HepG2 (cell line): ENCODE measurements around the gene CTSG. TPM values are rescaled to one million over a fixed set of nuclear protein-coding genes. Genes with fewer than 3 reads are reported as not detected.
"Not testable (repeated sequence)": the region's sequence is repeated elsewhere in the genome, so short reads cannot be mapped to it uniquely, and the experiment has no call there.

Experiments used
- FOXA1 ChIP-seq, 2 experiments: fragments of 450-650 bp in 1 of 2; sonication (generic) in 1 of 2; formaldehyde crosslinking in 1 of 2; IDR thresholded peaks; 2 replicates each; pipeline versions ENCODE4 v1.4.0 to v1.6.1; 2016 to 2020; ENCODE audit warnings: missing genetic modification reagents in 1 of 2
- FOXA3 ChIP-seq: IDR thresholded peaks from 2 replicates; pipeline ENCODE4 v1.6.1; 2016; ENCODE audit warnings: missing genetic modification reagents, missing compliant biosample characterization
- KLF12 ChIP-seq: sonication (generic); formaldehyde crosslinking; IDR thresholded peaks from 2 replicates; pipeline ENCODE4 v1.4.0; 2020; ENCODE audit warnings: missing genetic modification reagents, borderline replicate concordance
- MYC ChIP-seq: sonication (generic); formaldehyde crosslinking; IDR thresholded peaks from 2 replicates; pipeline ENCODE4 v1.9.0; 2021; ENCODE audit warnings: missing genetic modification reagents, borderline replicate concordance
- NR2F6 ChIP-seq, 2 experiments: IDR thresholded peaks; 2 replicates each; pipeline ENCODE4 v1.6.1; 2016; ENCODE audit warnings: antibody characterized with exemption in 1 of 2, mild to moderate bottlenecking in 1 of 2
- PHF21A ChIP-seq: sonication (generic); formaldehyde crosslinking; IDR thresholded peaks from 2 replicates; pipeline ENCODE4 v1.5.0; 2020; ENCODE audit warnings: mild to moderate bottlenecking, missing genetic modification reagents
- PHF8 ChIP-seq: sonication (generic); formaldehyde crosslinking; IDR thresholded peaks from 2 replicates; pipeline ENCODE4 v1.5.0; 2020; ENCODE audit warnings: missing genetic modification reagents
- RFXAP ChIP-seq: sonication (generic); formaldehyde crosslinking; IDR thresholded peaks from 2 replicates; pipeline ENCODE4 v1.4.0; 2020; ENCODE audit warnings: missing genetic modification reagents, borderline replicate concordance
- YEATS4 ChIP-seq: sonication (generic); formaldehyde crosslinking; IDR thresholded peaks from 2 replicates; pipeline ENCODE4 v1.4.0; 2020; ENCODE audit warnings: missing genetic modification reagents, borderline replicate concordance
- polyA plus RNA-seq, 8 experiments: library from polyadenylated mRNA; depleted of rRNA in 3 of 8; stranded (reverse) in 7 of 8; unstranded in 1 of 8; fragments of >200 nt; fragmentation: Illumina TruSeq in 4 of 8; extraction: Trizol in 4 of 8; gene quantifications; 2 replicates each; pipeline versions ENCODE4 v1.2.1 to v1.2.3, GENCODE V29; 2011 to 2016; ENCODE audit warnings: low read depth in 4 of 8, missing spikeins in 1 of 8, mixed read lengths in 1 of 8; ENCODE audit not compliant: insufficient read depth in 1 of 8
- total RNA-seq, 5 experiments: library from RNA; depleted of rRNA; stranded (reverse); fragments of >200 nt; fragmentation: Illumina TruSeq; extraction: Trizol; gene quantifications; 2 replicates each; pipeline ENCODE4 v1.2.3, GENCODE V29; 2016; ENCODE audit warnings: low read depth in 1 of 5
- TF ChIP-seq, protein P1 (sequence below): sonication (generic); formaldehyde crosslinking; IDR thresholded peaks from 2 replicates; pipeline ENCODE4 v1.4.0; 2020; ENCODE audit warnings: missing genetic modification reagents, borderline replicate concordance

CTSG gene
- total and polyA plus RNA-seq, 2 of the 13 experiments (the other 11 are each of a cell fraction or from before 2014, with no cell fraction given), result not detected

DNA sequence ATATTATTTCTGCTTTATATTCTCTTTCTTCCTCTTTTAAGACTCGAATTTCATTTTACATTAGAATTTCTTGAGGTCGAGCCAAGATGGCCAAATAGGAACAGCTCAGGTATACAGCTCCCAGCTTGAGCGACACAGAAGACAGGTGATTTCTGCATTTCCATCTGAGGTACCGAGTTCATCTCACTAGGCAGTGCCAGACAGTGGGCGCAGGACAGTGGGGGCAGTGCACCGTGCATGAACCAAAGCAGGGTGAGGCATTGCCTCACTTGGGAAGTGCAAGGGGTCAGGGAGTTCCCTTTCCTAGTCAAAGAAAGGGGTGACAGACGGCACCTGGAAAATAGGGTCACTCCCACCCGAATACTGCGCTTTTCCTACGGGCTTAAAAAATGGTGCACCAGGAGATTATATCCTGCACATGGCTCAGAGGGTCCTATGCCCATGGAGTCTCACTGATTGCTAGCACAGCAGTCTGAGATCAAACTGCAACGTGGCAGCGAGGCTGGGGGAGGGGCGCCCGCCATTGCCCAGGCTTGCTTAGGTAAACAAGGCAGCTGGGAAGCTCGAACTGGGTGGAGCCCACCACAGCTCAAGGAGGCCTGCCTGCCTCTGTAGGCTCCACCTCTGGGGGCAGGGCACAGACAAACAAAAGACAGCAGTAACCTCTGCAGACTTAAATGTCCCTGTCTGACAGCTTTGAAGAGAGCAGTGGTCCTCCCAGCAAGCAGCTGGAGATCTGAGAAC, 50.0 kb downstream of the CTSG start (continued):
- TF ChIP-seq KLF12 (0 out of 2 replicates have a peak, but pooled peaks have one; percentile 49), PHF8 (CRISPR knock-in tag) (0 out of 2 replicates have a peak, but pooled peaks have one; percentile 5), NR2F6 (CRISPR knock-in tag; IDR thresholded peaks at IDR 0.05) (peak; percentile 14; the same call in 1 of the 2 replicates), PHF21A (CRISPR knock-in tag) (peak; percentile 27; the same call in 1 of the 2 replicates), YEATS4 (peak; percentile 55; the same call in 1 of the 2 replicates), FOXA3 (CRISPR knock-in tag) (peak; percentile 84), RFXAP (CRISPR knock-in tag) (peak; percentile 51; the same call in 1 of the 2 replicates), FOXA1 (CRISPR knock-in tag; IDR thresholded peaks at IDR 0.05) (peak; percentile 86), MYC (peak; percentile 48; the same call in 1 of the 2 replicates)
- not testable (repeated sequence) for TF ChIP-seq NR2F6, FOXA1 (IDR thresholded peaks at IDR 0.05)
- TF ChIP-seq, protein P1, sequence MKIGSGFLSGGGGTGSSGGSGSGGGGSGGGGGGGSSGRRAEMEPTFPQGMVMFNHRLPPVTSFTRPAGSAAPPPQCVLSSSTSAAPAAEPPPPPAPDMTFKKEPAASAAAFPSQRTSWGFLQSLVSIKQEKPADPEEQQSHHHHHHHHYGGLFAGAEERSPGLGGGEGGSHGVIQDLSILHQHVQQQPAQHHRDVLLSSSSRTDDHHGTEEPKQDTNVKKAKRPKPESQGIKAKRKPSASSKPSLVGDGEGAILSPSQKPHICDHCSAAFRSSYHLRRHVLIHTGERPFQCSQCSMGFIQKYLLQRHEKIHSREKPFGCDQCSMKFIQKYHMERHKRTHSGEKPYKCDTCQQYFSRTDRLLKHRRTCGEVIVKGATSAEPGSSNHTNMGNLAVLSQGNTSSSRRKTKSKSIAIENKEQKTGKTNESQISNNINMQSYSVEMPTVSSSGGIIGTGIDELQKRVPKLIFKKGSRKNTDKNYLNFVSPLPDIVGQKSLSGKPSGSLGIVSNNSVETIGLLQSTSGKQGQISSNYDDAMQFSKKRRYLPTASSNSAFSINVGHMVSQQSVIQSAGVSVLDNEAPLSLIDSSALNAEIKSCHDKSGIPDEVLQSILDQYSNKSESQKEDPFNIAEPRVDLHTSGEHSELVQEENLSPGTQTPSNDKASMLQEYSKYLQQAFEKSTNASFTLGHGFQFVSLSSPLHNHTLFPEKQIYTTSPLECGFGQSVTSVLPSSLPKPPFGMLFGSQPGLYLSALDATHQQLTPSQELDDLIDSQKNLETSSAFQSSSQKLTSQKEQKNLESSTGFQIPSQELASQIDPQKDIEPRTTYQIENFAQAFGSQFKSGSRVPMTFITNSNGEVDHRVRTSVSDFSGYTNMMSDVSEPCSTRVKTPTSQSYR (CRISPR knock-in tag), result peak; percentile 75

Other genes starting within 250 kb of the CTSG start
- not detected in 2 replicates for gene ADCY4, start 241.2 kb downstream of the CTSG start, total RNA-seq (2016; rRNA removed; fragmentation: Illumina TruSeq; extraction: Trizol)
- gene ADCY4, start 241.2 kb downstream of the CTSG start, polyA plus RNA-seq (2011; rRNA removed), result 0.03 TPM in 1 of 2 replicates, not detected in the other
- gene RIPK3, start 236.3 kb downstream of the CTSG start, total RNA-seq (2016; rRNA removed; fragmentation: Illumina TruSeq; extraction: Trizol), result not detected in 2 replicates
- gene RIPK3, start 236.3 kb downstream of the CTSG start, polyA plus RNA-seq (2011; rRNA removed), result not detected in 2 replicates
- 0.04 TPM in 1 of 2 replicates, not detected in the other for gene NFATC4, start 208.1 kb downstream of the CTSG start, total RNA-seq (2016; rRNA removed; fragmentation: Illumina TruSeq; extraction: Trizol)
- 0.15 and 0.24 TPM in 2 replicates for gene NFATC4, start 208.1 kb downstream of the CTSG start, polyA plus RNA-seq (2011; rRNA removed)
- gene NYNRIN, start 177.2 kb downstream of the CTSG start, total RNA-seq (2016; rRNA removed; fragmentation: Illumina TruSeq; extraction: Trizol), result 1.1 and 1.3 TPM in 2 replicates
- gene NYNRIN, start 177.2 kb downstream of the CTSG start, polyA plus RNA-seq (2011; rRNA removed), result 0.63 and 0.95 TPM in 2 replicates
- gene CBLN3, start 146.6 kb downstream of the CTSG start, total RNA-seq (2016; rRNA removed; fragmentation: Illumina TruSeq; extraction: Trizol), result 0.45 and 0.66 TPM in 2 replicates
- 0.74 and 0.98 TPM in 2 replicates for gene CBLN3, start 146.6 kb downstream of the CTSG start, polyA plus RNA-seq (2011; rRNA removed)
- gene KHNYN, start 146.3 kb downstream of the CTSG start, total RNA-seq (2016; rRNA removed; fragmentation: Illumina TruSeq; extraction: Trizol), result 72.2 and 75.7 TPM in 2 replicates
- 52.8 and 76.4 TPM in 2 replicates for gene KHNYN, start 146.3 kb downstream of the CTSG start, polyA plus RNA-seq (2011; rRNA removed)
- 25.0 and 34.4 TPM in 2 replicates for gene SDR39U1, start 133.5 kb downstream of the CTSG start, total RNA-seq (2016; rRNA removed; fragmentation: Illumina TruSeq; extraction: Trizol)
- 129 and 163 TPM in 2 replicates for gene SDR39U1, start 133.5 kb downstream of the CTSG start, polyA plus RNA-seq (2011; rRNA removed)
- gene CMA1, start 68.0 kb downstream of the CTSG start, total RNA-seq (2016; rRNA removed; fragmentation: Illumina TruSeq; extraction: Trizol), result not detected in 2 replicates
- not detected in 2 replicates for gene CMA1, start 68.0 kb downstream of the CTSG start, polyA plus RNA-seq (2011; rRNA removed)
- gene GZMH, start 33.4 kb upstream of the CTSG start, total RNA-seq (2016; rRNA removed; fragmentation: Illumina TruSeq; extraction: Trizol), result not detected in 2 replicates
- 0.08 TPM in 1 of 2 replicates, not detected in the other for gene GZMH, start 33.4 kb upstream of the CTSG start, polyA plus RNA-seq (2011; rRNA removed)
- gene GZMB, start 57.9 kb upstream of the CTSG start, total RNA-seq (2016; rRNA removed; fragmentation: Illumina TruSeq; extraction: Trizol), result not detected in 2 replicates
- 0.10 and 0.12 TPM in 2 replicates for gene GZMB, start 57.9 kb upstream of the CTSG start, polyA plus RNA-seq (2011; rRNA removed)